Neural progenitor cell (in vitro differentiated cells): Measurements from ENCODE around the gene SP110. TPM values are rescaled to one million over a fixed set of nuclear protein-coding genes. Genes with fewer than 3 reads are reported as not detected.

Source experiments
- DNase-seq: peaks from one replicate; pipeline ENCODE4 v3.0.0-alpha.2; 2016; ENCODE audit warnings: low spot score
- H2AFZ ChIP-seq: fragments of 200-600 bp; sonication (generic); replicated peaks from 2 replicates; pipeline ENCODE4 v1.6.1; 2016; ENCODE audit warnings: antibody characterized with exemption
- H3F3A ChIP-seq: fragments of 200-600 bp; sonication (generic); 2 replicates; pipeline ENCODE4 v1.6.1; 2016; ENCODE audit warnings: antibody characterized with exemption, low read depth
- H3K27ac ChIP-seq: fragments of 200-600 bp; sonication (generic); 2 replicates; pipeline ENCODE4 v1.5.1; 2016; ENCODE audit warnings: mild to moderate bottlenecking
- H3K27me3 ChIP-seq: fragments of 200-600 bp; sonication (generic); 2 replicates; pipeline ENCODE4 v1.6.1; 2016; ENCODE audit warnings: mild to moderate bottlenecking, moderate library complexity
- H3K36me3 ChIP-seq: fragments of 200-600 bp; sonication (generic); 2 replicates; pipeline ENCODE4 v1.5.1; 2016
- H3K4me1 ChIP-seq: fragments of 200-600 bp; sonication (generic); 2 replicates; pipeline ENCODE4 v1.6.1; 2016; ENCODE audit warnings: mixed run types
- H3K4me2 ChIP-seq: fragments of 200-600 bp; sonication (generic); 2 replicates; pipeline ENCODE4 v1.6.1; 2016
- H3K4me3 ChIP-seq: fragments of 200-600 bp; sonication (generic); 2 replicates; pipeline ENCODE4 v1.5.1; 2016
- H3K79me2 ChIP-seq: fragments of 200-600 bp; sonication (generic); 2 replicates; pipeline ENCODE4 v1.6.1; 2016; ENCODE audit warnings: low read depth
- H3K9ac ChIP-seq: fragments of 200-600 bp; sonication (generic); 2 replicates; pipeline ENCODE4 v1.6.1; 2016
- H3K9me3 ChIP-seq: fragments of 200-600 bp; sonication (generic); 2 replicates; pipeline ENCODE4 v1.5.1; 2016; ENCODE audit warnings: low read depth
- H4K20me1 ChIP-seq: fragments of 200-600 bp; sonication (generic); 2 replicates; pipeline ENCODE4 v1.6.1; 2016; ENCODE audit warnings: low read depth
- H3K27ac Mint-ChIP-seq: 3 replicates; pipeline ENCODE4 v1.8.0; 2021; ENCODE audit warnings: mixed read lengths
- H3K27me3 Mint-ChIP-seq: 2 replicates; pipeline ENCODE4 v1.8.0; 2022; ENCODE audit warnings: low read depth, mild to moderate bottlenecking, inconsistent platforms, moderate library complexity, mixed read lengths; ENCODE audit not compliant: insufficient read depth
- H3K36me3 Mint-ChIP-seq: 3 replicates; pipeline ENCODE4 v1.8.0; 2021; ENCODE audit warnings: mixed read lengths
- H3K4me1 Mint-ChIP-seq: 3 replicates; pipeline ENCODE4 v1.8.0; 2021; ENCODE audit warnings: mixed read lengths
- H3K4me3 Mint-ChIP-seq: 3 replicates; pipeline ENCODE4 v1.8.0; 2021; ENCODE audit warnings: mild to moderate bottlenecking, moderate library complexity, mixed read lengths
- H3K9me3 Mint-ChIP-seq: 3 replicates; pipeline ENCODE4 v1.8.0; 2020; ENCODE audit warnings: mixed read lengths
- EZH2 ChIP-seq: fragments of 200-600 bp; sonication (generic); IDR thresholded peaks from 2 replicates; pipeline ENCODE4 v1.6.1; 2017; ENCODE audit warnings: antibody characterized with exemption, mild to moderate bottlenecking, moderate library complexity
- EZH2phosphoT487 ChIP-seq: fragments of 200-600 bp; sonication (generic); IDR thresholded peaks from 2 replicates; pipeline ENCODE4 v1.6.1; 2017; ENCODE audit warnings: antibody characterized with exemption
- total RNA-seq: library from RNA; depleted of rRNA; stranded (reverse); fragments of >200 nt; gene quantifications from 2 replicates; pipeline ENCODE4 v1.2.3, GENCODE V29; 2015; ENCODE audit warnings: low replicate concordance
- TF ChIP-seq, protein P1 (sequence below): fragments of 200-600 bp; sonication (generic); IDR thresholded peaks from 2 replicates; pipeline ENCODE4 v1.5.1; 2017; ENCODE audit warnings: antibody characterized with exemption, mild to moderate bottlenecking

SP110 gene
- total RNA-seq, 1 donor from 2014 or later, result 1.3 TPM

DNA sequence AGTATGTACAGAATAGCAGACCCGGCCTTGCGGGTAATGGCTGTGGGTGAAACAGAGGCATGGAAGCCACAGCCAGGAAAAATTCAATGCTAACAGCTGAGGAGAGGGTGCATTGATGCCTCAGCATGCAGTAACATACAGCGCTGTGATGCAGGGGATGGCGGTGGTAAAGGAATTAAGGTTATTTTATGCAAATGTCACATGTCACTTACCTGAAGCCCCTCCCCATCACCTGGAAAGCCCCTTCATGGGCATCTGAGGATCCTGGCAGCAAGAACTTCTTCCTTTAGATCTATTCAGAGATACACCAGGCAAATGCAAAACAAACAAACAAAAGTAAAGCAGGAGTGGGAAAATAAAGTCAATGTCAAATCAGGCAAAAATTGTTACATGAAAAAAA is 1.7 kb upstream of the SP110 start:
- no peak overlapping the region for H2AFZ ChIP-seq
- H3K4me3 ChIP-seq, result no peak overlapping the region
- peaks cover 9% of the 10 kb centered on the region for H3K4me1 ChIP-seq
- no peak overlapping the region for H3K4me3 Mint-ChIP-seq
- H3K36me3 Mint-ChIP-seq, result no peaks in the 10 kb centered on the region
- peaks cover 10% of the 10 kb centered on the region for H3K4me1 Mint-ChIP-seq
- H3K9ac ChIP-seq, result no peak overlapping the region
- H3K27me3 Mint-ChIP-seq, result peaks cover 6% of the 10 kb centered on the region
- H3K9me3 ChIP-seq, result no peaks in the 10 kb centered on the region
- H3K9me3 Mint-ChIP-seq, result no peaks in the 10 kb centered on the region
- H3K27ac Mint-ChIP-seq, result no peak overlapping the region
- DNase-seq, result no peak
- H3K4me2 ChIP-seq, result no peak overlapping the region
- H3K36me3 ChIP-seq, result no peaks in the 10 kb centered on the region
- H3K27me3 ChIP-seq, result no peaks in the 10 kb centered on the region
- H3K79me2 ChIP-seq, result no peaks in the 10 kb centered on the region
- H4K20me1 ChIP-seq, result no peaks in the 10 kb centered on the region
- TF ChIP-seq, protein P1, sequence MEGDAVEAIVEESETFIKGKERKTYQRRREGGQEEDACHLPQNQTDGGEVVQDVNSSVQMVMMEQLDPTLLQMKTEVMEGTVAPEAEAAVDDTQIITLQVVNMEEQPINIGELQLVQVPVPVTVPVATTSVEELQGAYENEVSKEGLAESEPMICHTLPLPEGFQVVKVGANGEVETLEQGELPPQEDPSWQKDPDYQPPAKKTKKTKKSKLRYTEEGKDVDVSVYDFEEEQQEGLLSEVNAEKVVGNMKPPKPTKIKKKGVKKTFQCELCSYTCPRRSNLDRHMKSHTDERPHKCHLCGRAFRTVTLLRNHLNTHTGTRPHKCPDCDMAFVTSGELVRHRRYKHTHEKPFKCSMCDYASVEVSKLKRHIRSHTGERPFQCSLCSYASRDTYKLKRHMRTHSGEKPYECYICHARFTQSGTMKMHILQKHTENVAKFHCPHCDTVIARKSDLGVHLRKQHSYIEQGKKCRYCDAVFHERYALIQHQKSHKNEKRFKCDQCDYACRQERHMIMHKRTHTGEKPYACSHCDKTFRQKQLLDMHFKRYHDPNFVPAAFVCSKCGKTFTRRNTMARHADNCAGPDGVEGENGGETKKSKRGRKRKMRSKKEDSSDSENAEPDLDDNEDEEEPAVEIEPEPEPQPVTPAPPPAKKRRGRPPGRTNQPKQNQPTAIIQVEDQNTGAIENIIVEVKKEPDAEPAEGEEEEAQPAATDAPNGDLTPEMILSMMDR, result no peak
- TF ChIP-seq EZH2 (no peak), EZH2phosphoT487 (no peak)
- no peaks in the 10 kb centered on the region for H3F3A ChIP-seq
- H3K27ac ChIP-seq, result no peak overlapping the region

DNA sequence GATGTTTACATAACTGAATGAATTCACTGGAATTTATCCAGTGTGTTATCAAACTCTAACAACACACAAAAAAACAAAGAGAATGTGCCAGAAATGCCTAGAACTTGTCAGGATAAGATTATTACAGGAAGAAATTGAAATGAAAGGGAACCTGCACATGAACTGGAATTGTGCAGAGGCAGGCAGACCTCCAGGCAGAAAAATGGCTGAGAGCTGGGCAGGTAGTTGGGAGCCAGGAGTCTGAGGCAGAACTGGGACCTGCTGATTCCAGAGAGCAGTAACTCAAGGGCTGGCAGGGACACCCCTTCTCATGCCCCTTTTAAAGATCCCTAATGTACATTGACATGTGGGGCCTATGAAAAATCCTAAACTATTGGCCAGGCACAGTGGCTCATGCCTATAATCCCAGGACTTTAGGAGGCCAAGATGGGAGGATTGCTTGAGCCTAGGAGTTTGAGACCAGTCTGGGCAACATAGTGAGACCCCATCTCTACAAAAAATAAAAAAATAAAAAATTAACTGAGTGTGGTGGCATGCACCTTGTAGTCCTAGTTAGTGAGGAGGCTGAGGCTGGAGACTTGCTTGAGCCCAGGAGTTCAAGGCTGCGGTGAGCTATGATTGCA is 674 bp upstream of the SP110 start:
- H3K4me1 ChIP-seq, result peaks cover 9% of the 10 kb centered on the region
- no peaks in the 10 kb centered on the region for H3K36me3 ChIP-seq
- H4K20me1 ChIP-seq, result no peaks in the 10 kb centered on the region
- no peaks in the 10 kb centered on the region for H3K79me2 ChIP-seq
- H3K27ac ChIP-seq, result no peak overlapping the region
- H2AFZ ChIP-seq, result peak overlapping the region; percentile 99
- H3F3A ChIP-seq, result no peaks in the 10 kb centered on the region
- Mint-ChIP-seq H3K4me3 (peak overlapping the region; percentile 85), H3K4me1 (peaks cover 10% of the 10 kb centered on the region), H3K27me3 (peaks cover 5% of the 10 kb centered on the region), H3K9me3 (no peaks in the 10 kb centered on the region), H3K27ac (peak overlapping the region; percentile 68), H3K36me3 (no peaks in the 10 kb centered on the region)
- H3K4me2 ChIP-seq, result peak overlapping the region; percentile 73
- no peaks in the 10 kb centered on the region for H3K27me3 ChIP-seq
- H3K9me3 ChIP-seq, result no peaks in the 10 kb centered on the region
- peak overlapping the region; percentile 40 for H3K4me3 ChIP-seq
- DNase-seq, result no peak
- H3K9ac ChIP-seq, result no peak overlapping the region
- TF ChIP-seq EZH2phosphoT487, result no peak
- no peak for TF ChIP-seq EZH2
- TF ChIP-seq, protein P1, result no peak

DNA sequence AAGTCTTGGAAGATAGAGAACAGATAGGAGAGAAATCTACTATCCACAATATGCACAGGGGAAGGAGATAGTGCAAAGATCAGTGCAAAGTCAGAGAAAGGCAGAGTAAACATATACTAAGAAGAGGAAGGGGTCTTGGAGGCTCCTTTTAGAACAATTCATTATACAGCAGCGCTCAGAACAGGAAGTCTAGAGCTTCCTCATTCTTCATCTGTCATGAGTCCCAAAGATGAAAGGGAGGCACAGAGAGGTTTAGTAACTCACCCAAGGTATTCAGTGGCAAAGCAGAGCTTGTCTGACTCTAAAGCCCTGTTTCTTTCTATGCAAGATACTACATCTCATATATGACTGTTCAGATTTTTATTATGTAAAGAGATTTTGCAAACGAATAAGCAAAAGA is 1.4 kb downstream of the SP110 start:
- Mint-ChIP-seq H3K4me3 (no peak overlapping the region), H3K27me3 (peaks cover 2% of the 10 kb centered on the region), H3K27ac (no peak overlapping the region), H3K36me3 (no peaks in the 10 kb centered on the region), H3K4me1 (peaks cover 10% of the 10 kb centered on the region), H3K9me3 (no peaks in the 10 kb centered on the region)
- Histone ChIP-seq H3K9ac (no peak overlapping the region), H4K20me1 (no peaks in the 10 kb centered on the region), H3K27me3 (no peaks in the 10 kb centered on the region), H3K4me3 (no peak overlapping the region), H3K4me1 (peaks cover 9% of the 10 kb centered on the region), H3K27ac (no peak overlapping the region), H3K79me2 (no peaks in the 10 kb centered on the region), H3F3A (no peaks in the 10 kb centered on the region), H3K36me3 (no peaks in the 10 kb centered on the region), H3K9me3 (no peaks in the 10 kb centered on the region), H2AFZ (no peak overlapping the region), H3K4me2 (no peak overlapping the region)
- no peak for DNase-seq
- TF ChIP-seq EZH2, result no peak
- TF ChIP-seq, protein P1, result no peak
